H9 (cell line): ENCODE results near the gene NEK7. TPM values are rescaled to one million over a fixed set of nuclear protein-coding genes. Genes with fewer than 3 reads are reported as not detected.
A peak's percentile ranks its signal among the peaks of the same experiment; 100 is the strongest.

ENCODE experiments used
- DNase-seq: peaks from one replicate; pipeline ENCODE4 v3.0.0-alpha.2; 2017
- H2AFZ ChIP-seq: one replicate; pipeline ENCODE4 v1.6.1; 2013; ENCODE audit warnings: mild to moderate bottlenecking, low read length, control low read depth, moderate library complexity
- H2AK5ac ChIP-seq: 2 replicates; pipeline ENCODE4 v1.6.1; 2013; ENCODE audit warnings: low read length, control low read depth, mixed read lengths; ENCODE audit not compliant: insufficient read length
- H2BK120ac ChIP-seq: one replicate; pipeline ENCODE4 v1.6.1; 2013; ENCODE audit warnings: low read depth, mild to moderate bottlenecking, low read length, control low read depth, inconsistent platforms; ENCODE audit not compliant: poor library complexity, severe bottlenecking
- H2BK12ac ChIP-seq: 2 replicates; pipeline ENCODE4 v1.6.1; 2013; ENCODE audit warnings: low read length, control low read depth, mixed read lengths, low read depth; ENCODE audit not compliant: insufficient read length
- H2BK15ac ChIP-seq: 2 replicates; pipeline ENCODE4 v1.6.1; 2013; ENCODE audit warnings: low read depth, low read length, control low read depth
- H2BK20ac ChIP-seq: one replicate; pipeline ENCODE4 v1.6.1; 2013; ENCODE audit warnings: low read depth, mild to moderate bottlenecking, low read length, control low read depth, inconsistent platforms; ENCODE audit not compliant: poor library complexity, severe bottlenecking
- H2BK5ac ChIP-seq: 2 replicates; pipeline ENCODE4 v1.6.1; 2013; ENCODE audit warnings: low read length, control low read depth, mixed read lengths; ENCODE audit not compliant: insufficient read length
- H3K14ac ChIP-seq: 2 replicates; pipeline ENCODE4 v1.6.1; 2013; ENCODE audit warnings: low read length, control low read depth; ENCODE audit not compliant: insufficient read depth
- H3K18ac ChIP-seq: 2 replicates; pipeline ENCODE4 v1.6.1; 2013; ENCODE audit warnings: low read depth, mild to moderate bottlenecking, mixed read lengths, low read length, control low read depth; ENCODE audit not compliant: insufficient read length
- H3K23ac ChIP-seq: 2 replicates; pipeline ENCODE4 v1.6.1; 2013; ENCODE audit warnings: low read length, control low read depth, mixed read lengths, low read depth; ENCODE audit not compliant: insufficient read length
- H3K23me2 ChIP-seq: 2 replicates; pipeline ENCODE4 v1.6.1; 2013; ENCODE audit warnings: low read depth, mild to moderate bottlenecking, mixed read lengths, low read length, control low read depth; ENCODE audit not compliant: insufficient read length, poor library complexity, severe bottlenecking
- H3K27ac ChIP-seq: 2 replicates; pipeline ENCODE4 v1.5.1; 2013; ENCODE audit warnings: low read length, control low read depth, mixed read lengths, low read depth; ENCODE audit not compliant: insufficient read length
- H3K27me3 ChIP-seq: 2 replicates; pipeline ENCODE4 v1.6.1; 2013; ENCODE audit warnings: low read length, control low read depth, inconsistent platforms; ENCODE audit not compliant: insufficient read depth
- H3K4ac ChIP-seq: 2 replicates; pipeline ENCODE4 v1.6.1; 2013; ENCODE audit warnings: low read depth, mild to moderate bottlenecking, control low read depth, inconsistent platforms, low read length, moderate library complexity
- H3K4me1 ChIP-seq: 2 replicates; pipeline ENCODE4 v1.6.1; 2013; ENCODE audit warnings: low read length, control low read depth, inconsistent platforms; ENCODE audit not compliant: insufficient read depth
- H3K4me2 ChIP-seq: 2 replicates; pipeline ENCODE4 v1.6.1; 2013; ENCODE audit warnings: low read length, control low read depth, mixed read lengths; ENCODE audit not compliant: insufficient read length, insufficient read depth
- H3K56ac ChIP-seq: 2 replicates; pipeline ENCODE4 v1.6.1; 2013; ENCODE audit warnings: low read depth, mild to moderate bottlenecking, mixed read lengths, low read length, control low read depth; ENCODE audit not compliant: insufficient read length
- H3K79me1 ChIP-seq: 2 replicates; pipeline ENCODE4 v1.6.1; 2013; ENCODE audit warnings: low read depth, mild to moderate bottlenecking, moderate library complexity, low read length, control low read depth, inconsistent platforms; ENCODE audit not compliant: insufficient read depth, poor library complexity, severe bottlenecking
- H3K79me2 ChIP-seq: 2 replicates; pipeline ENCODE4 v1.6.1; 2013; ENCODE audit warnings: low read length, control low read depth, inconsistent platforms; ENCODE audit not compliant: insufficient read depth
- H3K9ac ChIP-seq: 2 replicates; pipeline ENCODE4 v1.6.1; 2013; ENCODE audit warnings: low read length, control low read depth, mixed read lengths; ENCODE audit not compliant: insufficient read length; ENCODE audit errors: extremely low read depth
- H3K9me3 ChIP-seq: one replicate; pipeline ENCODE4 v1.6.1; 2013; ENCODE audit warnings: low read depth, low read length, inconsistent platforms; ENCODE audit not compliant: control insufficient read depth
- H3T11ph ChIP-seq: one replicate; pipeline ENCODE4 v1.6.1; 2013; ENCODE audit warnings: mild to moderate bottlenecking, low read length, control low read depth, inconsistent platforms
- H4K20me1 ChIP-seq: one replicate; pipeline ENCODE4 v1.6.1; 2013; ENCODE audit not compliant: control insufficient read depth, insufficient read length, insufficient read depth
- H4K5ac ChIP-seq: 2 replicates; pipeline ENCODE4 v1.6.1; 2013; ENCODE audit warnings: low read depth, mild to moderate bottlenecking, mixed read lengths, low read length, control low read depth; ENCODE audit not compliant: insufficient read length
- H4K8ac ChIP-seq: replicated peaks from 2 replicates; pipeline ENCODE4 v1.6.1; 2013; ENCODE audit warnings: low read length, control low read depth, mixed read lengths, low read depth; ENCODE audit not compliant: insufficient read length
- H4K91ac ChIP-seq: 2 replicates; pipeline ENCODE4 v1.6.1; 2013; ENCODE audit warnings: low read depth, mild to moderate bottlenecking, moderate library complexity, mixed read lengths, low read length, control low read depth; ENCODE audit not compliant: insufficient read length
- H3K27ac Mint-ChIP-seq, 3 experiments: 2 replicates in 2 of 3; 3 replicates in 1 of 3; pipeline ENCODE4 v1.8.0; 2020 to 2021; ENCODE audit warnings: mixed read lengths in 3 of 3, mild to moderate bottlenecking in 1 of 3, moderate library complexity in 1 of 3
- H3K27me3 Mint-ChIP-seq: 2 replicates; pipeline ENCODE4 v1.8.0; 2021; ENCODE audit warnings: low read depth, mild to moderate bottlenecking, moderate library complexity, mixed read lengths
- H3K36me3 Mint-ChIP-seq, 3 experiments: 2 replicates in 2 of 3; 3 replicates in 1 of 3; pipeline ENCODE4 v1.8.0; 2020 to 2021; ENCODE audit warnings: low read depth in 3 of 3, mixed read lengths in 3 of 3; ENCODE audit not compliant: insufficient read depth in 1 of 3
- H3K4me1 Mint-ChIP-seq, 2 experiments: 2 replicates each; pipeline ENCODE4 v1.8.0; 2020; ENCODE audit warnings: mixed read lengths in 2 of 2
- H3K4me3 Mint-ChIP-seq, 2 experiments: 2 replicates in 1 of 2; 3 replicates in 1 of 2; pipeline ENCODE4 v1.8.0; 2020 to 2021; ENCODE audit warnings: mild to moderate bottlenecking in 2 of 2, mixed read lengths in 2 of 2, moderate library complexity in 1 of 2
- H3K9me3 Mint-ChIP-seq, 2 experiments: 2 replicates in 1 of 2; 3 replicates in 1 of 2; pipeline ENCODE4 v1.8.0; 2020; ENCODE audit warnings: mild to moderate bottlenecking in 2 of 2, mixed read lengths in 2 of 2, moderate library complexity in 1 of 2
- CTCF ChIP-seq: fragments of 200-600 bp; sonication (generic); conservative IDR thresholded peaks from 3 replicates; pipeline ENCODE4 v1.8.0; 2021; ENCODE audit warnings: antibody characterized with exemption, mild to moderate bottlenecking
- total RNA-seq: library from RNA; stranded (reverse); gene quantifications from 2 replicates; pipeline ENCODE4 v1.2.1, GENCODE V29; 2021

The NEK7 gene
- total RNA-seq, 1 experiment from 2014 or later = 9.6 TPM

GRCh38 chr1:198291036-198291435, 134.2 kb downstream of the NEK7 start:
- no peaks in the 10 kb centered on the region for H3K79me1 ChIP-seq
- no peak overlapping the region for H2BK20ac ChIP-seq
- no peaks in the 10 kb centered on the region for H3K4me1 ChIP-seq
- no peaks in the 10 kb centered on the region for H3K9me3 ChIP-seq
- no peak overlapping the region for H3K23ac ChIP-seq
- no peaks in the 10 kb centered on the region for H3K27me3 Mint-ChIP-seq
- no peaks in the 10 kb centered on the region; a peak in 1 of 7 replicates for H3K36me3 Mint-ChIP-seq
- H3K27me3 ChIP-seq = no peaks in the 10 kb centered on the region
- H3K4me1 Mint-ChIP-seq = peaks cover 4 to 23% of the 10 kb centered on the region in 2 experiments
- H3K56ac ChIP-seq = no peak overlapping the region
- no peak overlapping the region for H4K5ac ChIP-seq
- H3K4me2 ChIP-seq = no peak overlapping the region
- H2BK12ac ChIP-seq = no peak overlapping the region
- no peak overlapping the region for H4K91ac ChIP-seq
- H3K79me2 ChIP-seq = no peaks in the 10 kb centered on the region
- H2BK5ac ChIP-seq = no peak overlapping the region
- H2BK15ac ChIP-seq = no peak overlapping the region
- H3K14ac ChIP-seq = no peak overlapping the region
- H3K4me3 Mint-ChIP-seq = no peak overlapping the region
- H2AK5ac ChIP-seq = no peak overlapping the region
- no peak overlapping the region for H3K4ac ChIP-seq
- H3K9ac ChIP-seq = no peak overlapping the region
- H3T11ph ChIP-seq = no peak overlapping the region
- no peak overlapping the region for H3K27ac ChIP-seq
- no peaks in the 10 kb centered on the region for H3K23me2 ChIP-seq
- no peak overlapping the region for H3K18ac ChIP-seq
- peak overlapping the region; percentile 6 to 77 (median 40); a peak in 5 of 7 replicates for H3K27ac Mint-ChIP-seq
- H3K9me3 Mint-ChIP-seq = no peaks in the 10 kb centered on the region
- H4K8ac ChIP-seq = no peak overlapping the region
- DNase-seq = peak; percentile 49
- no peak overlapping the region for H2BK120ac ChIP-seq
- no peak overlapping the region for H2AFZ ChIP-seq
- H4K20me1 ChIP-seq = no peaks in the 10 kb centered on the region
- TF ChIP-seq CTCF = no peak
